SK-N-SH (cell line): ENCODE data around the gene FMN1.

ENCODE experiments used
- CTCF ChIP-seq: fragments of 200-600 bp; sonication (generic); IDR thresholded peaks from 2 replicates; pipeline ENCODE4 v1.6.1; 2017; ENCODE audit warnings: antibody characterized with exemption, mild to moderate bottlenecking, moderate library complexity
- EP300 ChIP-seq, 2 experiments: IDR thresholded peaks; 2 replicates each; pipeline versions ENCODE4 v1.4.0 to v1.6.1; 2012; ENCODE audit warnings: borderline replicate concordance in 1 of 2, low read depth in 1 of 2, low read length in 1 of 2
- FOXJ3 ChIP-seq: sonication (generic); formaldehyde crosslinking; IDR thresholded peaks from 2 replicates; pipeline ENCODE4 v1.5.1; 2020; ENCODE audit warnings: mild to moderate bottlenecking, missing genetic modification reagents
- MXI1 ChIP-seq: IDR thresholded peaks from 2 replicates; pipeline ENCODE4 v1.6.1; 2012; ENCODE audit warnings: mild to moderate bottlenecking, low read depth, low read length, improper control_type of control experiment
- RAD21 ChIP-seq: IDR thresholded peaks from 2 replicates; pipeline ENCODE4 v1.6.1; 2012; ENCODE audit warnings: mild to moderate bottlenecking, low read length
- REST ChIP-seq: IDR thresholded peaks from 2 replicates; pipeline ENCODE4 v1.6.1; 2012; ENCODE audit warnings: mild to moderate bottlenecking, low read depth, low read length, moderate library complexity
- TCF12 ChIP-seq: IDR thresholded peaks from 2 replicates; pipeline ENCODE4 v1.4.0; 2012
- TEAD4 ChIP-seq: IDR thresholded peaks from 2 replicates; pipeline ENCODE4 v1.4.0; 2012; ENCODE audit warnings: mild to moderate bottlenecking, borderline replicate concordance; ENCODE audit not compliant: insufficient read depth
- USF1 ChIP-seq: IDR thresholded peaks from 2 replicates; pipeline ENCODE4 v1.4.0; 2012; ENCODE audit warnings: low read depth, borderline replicate concordance

- TF ChIP-seq FOXJ3 (CRISPR knock-in tag) (no peak), CTCF (no peak), TEAD4 (peak; percentile 98), EP300 (IDR thresholded peaks at IDR 0.05; ENCODE audit: borderline replicate concordance in 1 of 2, low read depth in 1 of 2, low read length in 1 of 2) (peak; percentile 20 to 91; a peak in 3 of 4 replicates), MXI1 (no peak), TCF12 (peak; percentile 91), REST (no peak), USF1 (no peak), RAD21 (no peak)
Observed at GRCh38 chr15:32824777-32825176, 369.7 kb downstream of the FMN1 start.
